ENCODE measurements around the gene RPS24.

DNA sequence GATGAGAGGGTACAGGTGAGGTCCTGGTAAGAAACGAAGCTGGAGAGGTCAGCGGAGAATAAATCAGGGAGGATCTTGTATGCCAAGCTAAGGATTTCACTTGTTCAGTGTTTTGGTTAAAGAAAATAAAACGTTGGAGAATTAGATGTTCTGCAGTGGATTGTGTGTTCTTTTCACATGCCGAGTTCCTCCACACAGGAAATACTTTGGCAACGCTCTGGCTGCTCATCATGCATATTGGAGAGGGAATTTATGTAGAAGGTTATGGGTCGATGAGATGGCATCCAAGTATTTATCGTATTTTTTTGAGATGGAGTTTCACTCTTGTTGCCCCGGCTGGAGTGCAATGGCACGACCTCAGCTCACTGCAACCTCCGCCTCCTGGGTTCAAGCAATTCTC, 11.0 kb downstream of the RPS24 start:
- TF ChIP-seq, protein P1, sequence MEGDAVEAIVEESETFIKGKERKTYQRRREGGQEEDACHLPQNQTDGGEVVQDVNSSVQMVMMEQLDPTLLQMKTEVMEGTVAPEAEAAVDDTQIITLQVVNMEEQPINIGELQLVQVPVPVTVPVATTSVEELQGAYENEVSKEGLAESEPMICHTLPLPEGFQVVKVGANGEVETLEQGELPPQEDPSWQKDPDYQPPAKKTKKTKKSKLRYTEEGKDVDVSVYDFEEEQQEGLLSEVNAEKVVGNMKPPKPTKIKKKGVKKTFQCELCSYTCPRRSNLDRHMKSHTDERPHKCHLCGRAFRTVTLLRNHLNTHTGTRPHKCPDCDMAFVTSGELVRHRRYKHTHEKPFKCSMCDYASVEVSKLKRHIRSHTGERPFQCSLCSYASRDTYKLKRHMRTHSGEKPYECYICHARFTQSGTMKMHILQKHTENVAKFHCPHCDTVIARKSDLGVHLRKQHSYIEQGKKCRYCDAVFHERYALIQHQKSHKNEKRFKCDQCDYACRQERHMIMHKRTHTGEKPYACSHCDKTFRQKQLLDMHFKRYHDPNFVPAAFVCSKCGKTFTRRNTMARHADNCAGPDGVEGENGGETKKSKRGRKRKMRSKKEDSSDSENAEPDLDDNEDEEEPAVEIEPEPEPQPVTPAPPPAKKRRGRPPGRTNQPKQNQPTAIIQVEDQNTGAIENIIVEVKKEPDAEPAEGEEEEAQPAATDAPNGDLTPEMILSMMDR (IDR thresholded peaks at IDR 0.05; ENCODE audit: low read length): no peak
- TF ChIP-seq EZH2 (optimal IDR thresholded peaks at IDR 0.05; ENCODE audit: low read depth, low read length) (no peak), EZH2phosphoT487 (IDR thresholded peaks at IDR 0.05; ENCODE audit: low read length) (no peak)

All from MM.1S (cell line).